ENCODE data around the gene C22orf15. TPM values are rescaled to one million over a fixed set of nuclear protein-coding genes. Genes with fewer than 3 reads are reported as not detected.

C22orf15 gene
- total and polyA plus RNA-seq, 12 donors: 0.11 to 0.80 (median 0.24) TPM; not detected in 7

DNA sequence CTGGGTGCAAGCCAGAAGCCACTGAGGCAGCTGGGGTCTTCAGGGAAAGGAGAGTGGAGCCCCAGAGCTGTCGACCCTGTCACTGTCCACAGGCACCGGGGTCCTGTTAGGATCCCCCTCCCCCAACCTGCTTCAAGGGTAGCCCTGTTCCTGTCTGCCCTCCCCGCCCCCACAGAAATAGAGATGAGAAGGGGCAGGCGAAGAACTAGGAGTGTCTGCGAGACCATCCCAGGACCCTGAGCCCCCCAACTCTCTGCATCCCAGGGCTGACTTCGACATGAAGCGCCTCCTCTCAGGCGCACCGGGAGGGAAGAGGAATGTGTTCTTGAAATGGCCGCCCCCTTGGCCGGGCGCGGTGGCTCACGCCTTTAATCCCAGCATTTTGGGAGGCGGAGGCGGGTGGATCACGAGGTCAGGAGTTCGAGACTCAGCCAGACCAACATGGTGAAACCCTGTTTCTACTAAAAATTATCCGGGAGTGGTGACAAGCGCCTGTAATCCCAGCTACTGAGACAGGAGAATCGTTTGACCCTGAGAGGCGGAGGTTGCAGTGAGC, 11.3 kb upstream of the C22orf15 start:
- intact Hi-C loops (cut with DNase I): no loop called here
- peak in 5 of 7 donors; percentile 46 to 68 (median 57) for DNase-seq
- TF ChIP-seq, protein P1, sequence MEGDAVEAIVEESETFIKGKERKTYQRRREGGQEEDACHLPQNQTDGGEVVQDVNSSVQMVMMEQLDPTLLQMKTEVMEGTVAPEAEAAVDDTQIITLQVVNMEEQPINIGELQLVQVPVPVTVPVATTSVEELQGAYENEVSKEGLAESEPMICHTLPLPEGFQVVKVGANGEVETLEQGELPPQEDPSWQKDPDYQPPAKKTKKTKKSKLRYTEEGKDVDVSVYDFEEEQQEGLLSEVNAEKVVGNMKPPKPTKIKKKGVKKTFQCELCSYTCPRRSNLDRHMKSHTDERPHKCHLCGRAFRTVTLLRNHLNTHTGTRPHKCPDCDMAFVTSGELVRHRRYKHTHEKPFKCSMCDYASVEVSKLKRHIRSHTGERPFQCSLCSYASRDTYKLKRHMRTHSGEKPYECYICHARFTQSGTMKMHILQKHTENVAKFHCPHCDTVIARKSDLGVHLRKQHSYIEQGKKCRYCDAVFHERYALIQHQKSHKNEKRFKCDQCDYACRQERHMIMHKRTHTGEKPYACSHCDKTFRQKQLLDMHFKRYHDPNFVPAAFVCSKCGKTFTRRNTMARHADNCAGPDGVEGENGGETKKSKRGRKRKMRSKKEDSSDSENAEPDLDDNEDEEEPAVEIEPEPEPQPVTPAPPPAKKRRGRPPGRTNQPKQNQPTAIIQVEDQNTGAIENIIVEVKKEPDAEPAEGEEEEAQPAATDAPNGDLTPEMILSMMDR (IDR thresholded peaks at IDR 0.05): no peak
- no peak for TF ChIP-seq POLR2A (IDR thresholded peaks at IDR 0.05)
- WGBS, 4 donors: 19 to 84% (median 25%) methylated on average over 4 to 22 of the region's 22 CpGs
- H3K9me3 ChIP-seq (replicated peaks in 1 of 3): no peaks in the 10 kb centered on the region
- H3K27me3 ChIP-seq: no peaks in the 10 kb centered on the region
- H3K4me1 ChIP-seq (replicated peaks in 1 of 2): peaks cover 7 to 8% of the 10 kb centered on the region in 2 donors
- H3K36me3 ChIP-seq (replicated peaks in 1 of 2): no peaks in the 10 kb centered on the region
- H3K4me3 ChIP-seq: peak overlapping the region; percentile 50 to 70 (median 63)
- peak overlapping the region; percentile 53 to 95 (median 89) for H3K27ac ChIP-seq

DNA sequence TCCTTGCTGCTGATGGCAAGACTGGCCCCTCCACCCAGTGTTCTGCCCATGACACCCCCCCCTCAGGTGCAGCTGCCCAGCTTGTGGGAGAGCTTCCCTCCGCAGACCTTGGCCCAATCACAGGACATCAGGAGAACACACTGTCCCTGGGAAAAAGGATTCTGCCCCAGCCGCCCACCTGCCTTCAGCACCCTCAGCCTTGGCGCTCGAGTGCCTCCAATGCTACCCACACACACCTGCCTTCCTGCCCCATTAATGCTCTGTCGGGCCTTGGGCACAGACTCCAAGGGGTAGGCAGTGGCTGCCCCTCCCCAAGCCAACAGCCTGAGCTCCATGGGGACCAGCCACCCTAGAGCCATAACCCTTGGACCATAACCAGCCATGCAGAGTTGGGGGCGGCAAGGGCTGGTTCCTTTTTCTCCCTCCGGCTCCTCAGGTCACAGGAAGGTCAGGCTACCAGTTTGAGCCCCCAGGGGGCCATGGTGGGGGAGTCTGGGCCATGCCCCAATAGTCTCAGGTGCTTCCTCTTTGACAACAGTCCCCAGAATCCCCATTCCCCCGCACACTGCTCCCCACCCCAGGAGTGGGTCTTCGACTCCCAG, 10.6 kb upstream of the C22orf15 start:
- TF ChIP-seq POLR2A (IDR thresholded peaks at IDR 0.05): no peak
- TF ChIP-seq, protein P1 (IDR thresholded peaks at IDR 0.05): no peak

DNA sequence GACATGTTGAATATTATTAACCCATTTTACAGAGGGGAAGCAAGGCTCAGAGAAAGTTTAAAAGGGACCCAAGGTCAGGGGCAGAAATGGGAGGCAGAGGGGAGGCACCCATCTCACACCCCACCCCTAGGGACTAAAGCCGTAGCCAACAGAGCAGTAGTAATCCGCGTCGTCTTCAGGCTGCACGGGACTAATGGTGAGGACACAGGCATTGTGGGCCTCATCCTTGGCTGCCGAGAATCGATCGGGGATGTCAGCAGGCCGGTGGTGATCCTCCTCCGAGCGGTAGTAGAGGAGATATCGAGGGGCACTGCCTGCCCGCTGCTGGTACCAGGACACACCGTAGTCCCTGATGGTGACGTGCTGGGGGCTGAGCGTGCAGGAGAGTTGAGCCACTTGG, 10.0 kb upstream of the C22orf15 start:
- Histone ChIP-seq H3K4me3 (no peak overlapping the region), H3K27me3 (no peaks in the 10 kb centered on the region), H3K4me1 (replicated peaks in 1 of 2) (peaks cover 7 to 8% of the 10 kb centered on the region in 2 donors), H3K36me3 (replicated peaks in 1 of 2) (no peaks in the 10 kb centered on the region), H3K9me3 (replicated peaks in 1 of 3) (no peaks in the 10 kb centered on the region), H3K27ac (peak overlapping the region in 1 of 5 donors; percentile 29)
- WGBS, 4 donors: 85 to 95% (median 89%) methylated on average over 12 to 16 of the region's 16 CpGs
- intact Hi-C loops (cut with DNase I): no loop called here
- no peak for TF ChIP-seq POLR2A (IDR thresholded peaks at IDR 0.05)
- TF ChIP-seq, protein P1 (IDR thresholded peaks at IDR 0.05): no peak
- DNase-seq: no peak

More for the DNA sequence above, 10.6 kb upstream of the C22orf15 start:
- H3K27ac ChIP-seq: no peak overlapping the region
- H3K4me3 ChIP-seq: no peak overlapping the region
- peaks cover 7 to 8% of the 10 kb centered on the region in 2 donors for H3K4me1 ChIP-seq (replicated peaks in 1 of 2)
- 70 to 85% (median 75%) methylated on average over 6 to 9 of the region's 9 CpGs for WGBS, 4 donors
- no peaks in the 10 kb centered on the region for H3K9me3 ChIP-seq (replicated peaks in 1 of 3)
- intact Hi-C loops (cut with DNase I): no loop called here
- DNase-seq: no peak
- no peaks in the 10 kb centered on the region for H3K27me3 ChIP-seq
- H3K36me3 ChIP-seq (replicated peaks in 1 of 2): no peaks in the 10 kb centered on the region

DNA sequence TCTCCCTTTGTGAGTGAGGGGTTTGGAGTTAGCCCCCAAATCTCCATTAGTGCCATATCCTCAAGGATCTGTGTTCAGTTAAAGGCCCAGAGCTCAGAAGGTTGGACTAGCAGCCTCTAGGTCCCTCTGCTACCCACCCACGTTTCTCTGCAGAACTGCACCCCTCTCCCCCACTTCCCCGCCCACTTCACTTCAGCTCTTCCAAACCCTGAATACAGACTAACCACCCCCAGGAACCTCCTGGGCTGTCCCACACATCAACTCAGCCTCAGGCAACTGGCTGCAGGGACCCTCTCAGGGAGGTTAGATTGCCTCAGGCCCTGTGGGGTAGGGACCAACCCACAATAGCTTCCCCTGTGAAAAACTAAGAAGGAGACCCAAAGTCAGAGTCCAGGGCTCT, 9.4 kb upstream of the C22orf15 start:
- Histone ChIP-seq H3K4me1 (replicated peaks in 1 of 2) (peaks cover 7 to 8% of the 10 kb centered on the region in 2 donors), H3K27ac (peak overlapping the region in 1 of 5 donors; percentile 29), H3K4me3 (no peak overlapping the region), H3K9me3 (replicated peaks in 1 of 3) (no peaks in the 10 kb centered on the region), H3K36me3 (replicated peaks in 1 of 2) (no peaks in the 10 kb centered on the region), H3K27me3 (no peaks in the 10 kb centered on the region)
- no peak for DNase-seq
- 66 to 77% (median 72%) methylated on average over 2 of the region's 2 CpGs; no CpG with 5 or more reads in 1 of the 4 donors for WGBS, 4 donors
- no peak for TF ChIP-seq POLR2A (IDR thresholded peaks at IDR 0.05)
- TF ChIP-seq, protein P1 (IDR thresholded peaks at IDR 0.05): no peak
- intact Hi-C loops (cut with DNase I): no loop called here
